CD14-positive monocyte (primary cell): ENCODE measurements around the gene TRIM44. TPM values are rescaled to one million over a fixed set of nuclear protein-coding genes. Genes with fewer than 3 reads are reported as not detected.

Experiments
- DNase-seq, 3 donors: peaks; one replicate each; pipeline ENCODE4 v3.0.0-alpha.2; 2011 to 2022
- H2AFZ ChIP-seq: 2 replicates; pipeline ENCODE4 v1.6.0; 2012; ENCODE audit warnings: mild to moderate bottlenecking, low read depth, low read length, inconsistent platforms; ENCODE audit not compliant: insufficient read depth, poor library complexity, severe bottlenecking
- H3K27ac ChIP-seq, 2 donors: 1 replicate in 1 of 2; 2 replicates in 1 of 2; pipeline ENCODE4 v1.5.1; 2012 to 2013; ENCODE audit warnings: low read length in 2 of 2, control low read depth in 1 of 2, inconsistent platforms in 1 of 2, low read depth in 1 of 2, mild to moderate bottlenecking in 1 of 2
- H3K27me3 ChIP-seq, 2 donors: one replicate each; pipeline versions ENCODE4 v1.6.0 to v1.6.1; 2011 to 2013; ENCODE audit warnings: low read length in 2 of 2; ENCODE audit not compliant: control insufficient read depth in 2 of 2, insufficient read depth in 2 of 2
- H3K36me3 ChIP-seq, 2 donors: replicated peaks in 1 of 2; 1 replicate in 1 of 2; 2 replicates in 1 of 2; pipeline versions ENCODE4 v1.5.1 to v1.6.1; 2012 to 2013; ENCODE audit warnings: low read length in 2 of 2, control low read depth in 1 of 2, inconsistent platforms in 1 of 2, mild to moderate bottlenecking in 1 of 2; ENCODE audit not compliant: insufficient read depth in 2 of 2, control insufficient read depth in 1 of 2
- H3K4me1 ChIP-seq, 2 donors: 1 replicate in 1 of 2; 2 replicates in 1 of 2; pipeline versions ENCODE4 v1.5.1 to v1.6.1; 2012 to 2013; ENCODE audit warnings: low read length in 2 of 2, control low read depth in 1 of 2, inconsistent platforms in 1 of 2, mild to moderate bottlenecking in 1 of 2, moderate library complexity in 1 of 2; ENCODE audit not compliant: insufficient read depth in 2 of 2, control insufficient read depth in 1 of 2
- H3K4me2 ChIP-seq: replicated peaks from 2 replicates; pipeline ENCODE3; 2012; ENCODE audit warnings: low read length, moderate library complexity, mild to moderate bottlenecking; ENCODE audit not compliant: poor library complexity, severe bottlenecking; ENCODE audit errors: extremely low read depth
- H3K4me3 ChIP-seq, 3 experiments: fragments of 200-600 bp in 1 of 3; sonication (generic) in 1 of 3; replicated peaks in 1 of 3; 1 replicate in 2 of 3; 2 replicates in 1 of 3; pipeline ENCODE4 v1.5.1; 2011 to 2013; ENCODE audit warnings: low read length in 3 of 3, mild to moderate bottlenecking in 3 of 3, control low read depth in 2 of 3, low read depth in 2 of 3, inconsistent platforms in 1 of 3, moderate library complexity in 1 of 3
- H3K79me2 ChIP-seq: 2 replicates; pipeline ENCODE4 v1.6.0; 2012; ENCODE audit warnings: mild to moderate bottlenecking, control low read depth, inconsistent platforms, low read length, moderate library complexity; ENCODE audit not compliant: insufficient read depth
- H3K9ac ChIP-seq: 2 replicates; pipeline ENCODE4 v1.6.0; 2017; ENCODE audit warnings: low read length, mild to moderate bottlenecking; ENCODE audit not compliant: insufficient read depth, poor library complexity, severe bottlenecking
- H3K9me3 ChIP-seq, 2 donors: replicated peaks in 1 of 2; 1 replicate in 1 of 2; 2 replicates in 1 of 2; pipeline versions ENCODE4 v1.5.1 to v1.6.1; 2012 to 2013; ENCODE audit warnings: low read length in 2 of 2, control low read depth in 1 of 2; ENCODE audit not compliant: control insufficient read depth in 1 of 2, insufficient read depth in 1 of 2
- H4K20me1 ChIP-seq: 2 replicates; pipeline ENCODE4 v1.6.0; 2012; ENCODE audit warnings: mild to moderate bottlenecking, low read length, control low read depth, moderate library complexity; ENCODE audit not compliant: insufficient read depth
- H3K27ac Mint-ChIP-seq, 7 donors: one replicate each; pipeline ENCODE4 v1.8.0; 2020; ENCODE audit warnings: mild to moderate bottlenecking in 7 of 7, mixed read lengths in 7 of 7, moderate library complexity in 6 of 7, inconsistent platforms in 2 of 7
- H3K27me3 Mint-ChIP-seq, 3 donors: one replicate each; pipeline ENCODE4 v1.8.0; 2021 to 2022; ENCODE audit warnings: low read depth in 3 of 3, mild to moderate bottlenecking in 3 of 3, mixed read lengths in 3 of 3, moderate library complexity in 3 of 3, inconsistent platforms in 1 of 3
- H3K36me3 Mint-ChIP-seq, 2 donors: one replicate each; pipeline ENCODE4 v1.8.0; 2020; ENCODE audit warnings: mixed read lengths in 2 of 2, inconsistent platforms in 1 of 2, mild to moderate bottlenecking in 1 of 2
- H3K4me1 Mint-ChIP-seq: one replicate; pipeline ENCODE4 v1.8.0; 2020; ENCODE audit warnings: mild to moderate bottlenecking, mixed read lengths
- H3K4me3 Mint-ChIP-seq, 2 donors: one replicate each; pipeline ENCODE4 v1.8.0; 2020; ENCODE audit warnings: mild to moderate bottlenecking in 2 of 2, mixed read lengths in 2 of 2, moderate library complexity in 1 of 2
- H3K9me3 Mint-ChIP-seq, 7 donors: one replicate each; pipeline ENCODE4 v1.8.0; 2020 to 2022; ENCODE audit warnings: mixed read lengths in 7 of 7, mild to moderate bottlenecking in 6 of 7, moderate library complexity in 6 of 7, inconsistent platforms in 2 of 7
- WGBS: methylation state at CpG from one replicate; pipeline ENCODE4 v1.1.5; 2013; ENCODE audit warnings: missing lambda C conversion rate; ENCODE audit not compliant: insufficient coverage; 5-methylcytosine and 5-hydroxymethylcytosine counted together
- intact Hi-C, 2 donors: fragments of 100-400 bp; cut with micrococcal nuclease; formaldehyde crosslinking; loops; one replicate each; pipeline versions ENCODE4 v1.15.0 to v1.15.1; 2023
- polyA plus RNA-seq, 3 donors: library from polyadenylated mRNA; depleted of rRNA in 1 of 3; unstranded in 2 of 3; stranded (reverse) in 1 of 3; fragments of 300-500 nt in 2 of 3; fragments of >200 nt in 1 of 3; fragmentation: Illumina TruSeq in 2 of 3; gene quantifications; 1 replicate in 2 of 3; 2 replicates in 1 of 3; pipeline ENCODE4 v1.2.3, GENCODE V29; 2012 to 2021
- TF ChIP-seq, protein P1 (sequence below): fragments of 200-600 bp; IDR thresholded peaks from one replicate; pipeline ENCODE4 v1.8.0; 2022; ENCODE audit warnings: antibody characterized with exemption, mild to moderate bottlenecking

The TRIM44 gene
- polyA plus RNA-seq, 3 donors: 25.3 to 47.1 (median 45.9) TPM

DNA sequence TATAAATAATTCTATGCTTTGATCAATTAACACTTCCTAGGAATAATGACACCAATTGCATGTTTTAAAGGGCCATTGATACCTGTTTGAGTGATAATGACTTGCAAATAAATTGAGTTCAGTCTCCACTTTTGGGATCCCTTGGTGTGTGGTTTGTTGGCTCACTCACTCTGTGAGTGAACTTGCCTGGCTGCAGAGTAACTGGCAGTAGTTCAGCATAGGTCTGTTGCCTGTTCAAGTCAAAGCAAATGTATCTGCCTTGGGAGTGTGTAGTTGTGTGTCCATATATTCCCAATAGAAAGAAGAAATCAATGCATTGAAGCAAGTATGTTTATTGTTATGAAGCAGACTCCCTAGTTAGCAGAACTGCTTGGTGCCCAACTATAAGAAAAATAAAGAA is 49.3 kb downstream of the TRIM44 start:
- no peak overlapping the region for H3K4me3 Mint-ChIP-seq
- Histone ChIP-seq H3K36me3 (no peaks in the 10 kb centered on the region), H3K4me3 (no peak overlapping the region), H4K20me1 (peaks cover 34% of the 10 kb centered on the region), H3K4me1 (peaks cover 2 to 7% of the 10 kb centered on the region in 2 donors), H3K79me2 (no peaks in the 10 kb centered on the region), H3K9me3 (peaks cover 10 to 11% of the 10 kb centered on the region in 2 donors), H2AFZ (no peak overlapping the region), H3K27me3 (no peaks in the 10 kb centered on the region), H3K27ac (no peak overlapping the region), H3K4me2 (no peak overlapping the region), H3K9ac (no peak overlapping the region)
- no peaks in the 10 kb centered on the region for H3K27me3 Mint-ChIP-seq
- peaks cover 3 to 4% of the 10 kb centered on the region in 2 donors for H3K36me3 Mint-ChIP-seq
- TF ChIP-seq, protein P1, sequence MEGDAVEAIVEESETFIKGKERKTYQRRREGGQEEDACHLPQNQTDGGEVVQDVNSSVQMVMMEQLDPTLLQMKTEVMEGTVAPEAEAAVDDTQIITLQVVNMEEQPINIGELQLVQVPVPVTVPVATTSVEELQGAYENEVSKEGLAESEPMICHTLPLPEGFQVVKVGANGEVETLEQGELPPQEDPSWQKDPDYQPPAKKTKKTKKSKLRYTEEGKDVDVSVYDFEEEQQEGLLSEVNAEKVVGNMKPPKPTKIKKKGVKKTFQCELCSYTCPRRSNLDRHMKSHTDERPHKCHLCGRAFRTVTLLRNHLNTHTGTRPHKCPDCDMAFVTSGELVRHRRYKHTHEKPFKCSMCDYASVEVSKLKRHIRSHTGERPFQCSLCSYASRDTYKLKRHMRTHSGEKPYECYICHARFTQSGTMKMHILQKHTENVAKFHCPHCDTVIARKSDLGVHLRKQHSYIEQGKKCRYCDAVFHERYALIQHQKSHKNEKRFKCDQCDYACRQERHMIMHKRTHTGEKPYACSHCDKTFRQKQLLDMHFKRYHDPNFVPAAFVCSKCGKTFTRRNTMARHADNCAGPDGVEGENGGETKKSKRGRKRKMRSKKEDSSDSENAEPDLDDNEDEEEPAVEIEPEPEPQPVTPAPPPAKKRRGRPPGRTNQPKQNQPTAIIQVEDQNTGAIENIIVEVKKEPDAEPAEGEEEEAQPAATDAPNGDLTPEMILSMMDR: no peak
- H3K9me3 Mint-ChIP-seq: peaks cover 4 to 14% (median 13%) of the 10 kb centered on the region in 7 donors
- H3K27ac Mint-ChIP-seq: no peak overlapping the region
- peaks cover 9% of the 10 kb centered on the region for H3K4me1 Mint-ChIP-seq
- intact Hi-C loops: no loop called here
- no peak for DNase-seq

GRCh38 chr11:35712533-35712932 is 50.0 kb downstream of the TRIM44 start:
- no peaks in the 10 kb centered on the region for H3K27me3 Mint-ChIP-seq
- Histone ChIP-seq H3K9me3 (peaks cover 10 to 11% of the 10 kb centered on the region in 2 donors), H3K36me3 (no peaks in the 10 kb centered on the region), H2AFZ (no peak overlapping the region), H3K4me1 (peaks cover 2 to 7% of the 10 kb centered on the region in 2 donors), H3K79me2 (no peaks in the 10 kb centered on the region), H3K27ac (no peak overlapping the region), H3K4me2 (no peak overlapping the region), H3K27me3 (no peaks in the 10 kb centered on the region), H3K4me3 (no peak overlapping the region), H3K9ac (no peak overlapping the region), H4K20me1 (peaks cover 37% of the 10 kb centered on the region)
- peaks cover 4 to 14% (median 12%) of the 10 kb centered on the region in 7 donors for H3K9me3 Mint-ChIP-seq
- H3K36me3 Mint-ChIP-seq: peaks cover 3 to 4% of the 10 kb centered on the region in 2 donors
- no peak overlapping the region for H3K27ac Mint-ChIP-seq
- WGBS: no CpG with 5 or more reads among the region's 3 CpGs
- peaks cover 9% of the 10 kb centered on the region for H3K4me1 Mint-ChIP-seq
- TF ChIP-seq, protein P1: no peak
- intact Hi-C loops: no loop called here
- H3K4me3 Mint-ChIP-seq: no peak overlapping the region
- no peak for DNase-seq
